ENCODE measurements around the gene SLC22A31. TPM values are rescaled to one million over a fixed set of nuclear protein-coding genes. Genes with fewer than 3 reads are reported as not detected.
"Not testable (repeated sequence)": the region's sequence is repeated elsewhere in the genome, so short reads cannot be mapped to it uniquely, and the experiment has no call there.

The SLC22A31 gene
- total RNA-seq: not detected
- not detected for polyA plus RNA-seq

DNA sequence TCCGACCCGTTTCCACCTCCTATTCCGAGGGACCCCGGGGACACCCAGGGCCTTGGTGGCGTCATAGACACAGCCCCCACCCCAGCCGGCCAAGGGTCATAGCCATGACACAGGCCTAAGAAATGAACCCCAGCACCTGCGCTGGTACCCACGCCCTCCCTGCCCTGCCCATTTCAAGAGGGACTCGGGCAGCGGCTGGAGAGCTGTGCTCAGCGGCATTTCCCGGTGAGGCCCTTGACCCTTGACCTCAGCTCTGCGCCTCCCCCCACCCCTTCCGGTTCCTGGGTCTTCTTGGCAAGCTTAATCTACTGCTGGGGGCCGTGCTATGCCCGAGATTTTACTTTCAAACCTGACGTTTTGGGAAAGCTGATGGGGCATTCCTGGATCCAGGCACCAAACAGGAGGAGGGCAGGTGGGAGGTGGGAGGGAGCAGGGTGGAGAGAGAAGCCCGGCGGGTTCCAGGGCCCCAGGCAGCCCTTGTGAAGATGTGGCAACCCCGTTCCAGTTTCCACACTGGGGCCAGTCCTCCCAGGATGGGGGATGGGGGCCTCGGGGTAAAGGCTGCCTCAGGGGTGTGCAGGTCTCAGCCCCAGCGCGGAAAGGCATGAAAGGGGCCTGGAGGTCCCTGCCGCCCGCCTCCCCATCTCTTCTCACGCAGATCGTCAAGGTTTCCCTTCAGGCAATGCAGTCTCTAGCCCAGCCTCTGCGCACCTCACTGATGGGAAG, at the start of gene SLC22A31:
TSS of gene SLC22A31 (minus strand) at position 414 of the 726 bp plus-strand sequence. CDS start at position 378, 36 bp downstream.
- DNase-seq: no peak
- Histone ChIP-seq H3K4me3 (ENCODE audit: low read length) (no peak within 1 kb of the TSS), H3K27ac (ENCODE audit: low read depth, low read length) (no peak within 1 kb of the TSS), H3K36me3 (ENCODE audit: insufficient read depth, low read length) (no peaks in the 10 kb centered on the region), H3K4me1 (ENCODE audit: insufficient read depth, low read length) (peaks cover 8% of the 10 kb centered on the region), H3K9me3 (ENCODE audit: low read length) (peaks cover 4% of the 10 kb centered on the region), H3K27me3 (ENCODE audit: insufficient read depth, low read length, poor library complexity, severe bottlenecking) (peaks cover 26% of the 10 kb centered on the region)
- Mint-ChIP-seq H3K9me3 (peaks cover 0 to 11% (median 7%) of the 10 kb centered on the region in 5 donors), H3K36me3 (no peaks in the 10 kb centered on the region), H3K27ac (peak within 1 kb of the TSS in 3 of 8 donors; percentile 32 to 72 (median 39)), H3K4me1 (peaks cover 13 to 17% (median 16%) of the 10 kb centered on the region in 3 donors), H3K27me3 (peaks cover 37 to 41% of the 10 kb centered on the region in 2 donors), H3K4me3 (peak within 1 kb of the TSS in 4 of 7 donors; percentile 34 to 63 (median 60))
- ChIA-PET POLR2A (no interaction called here), CTCF (interaction anchor here (0.6 kb wide), 1 partner anchor 40 kb away, joined by 3 read pairs; no protein-coding TSS in a partner anchor)

- peak overlapping the region in 6 of 8 donors; percentile 36 to 78 (median 64) for H3K27ac Mint-ChIP-seq
- H3K36me3 ChIP-seq (ENCODE audit: insufficient read depth, low read length): no peaks in the 10 kb centered on the region
- H3K9me3 ChIP-seq (ENCODE audit: low read length): no peaks in the 10 kb centered on the region
- H3K4me3 Mint-ChIP-seq: peak overlapping the region; percentile 77 to 84 (median 82)
- no peaks in the 10 kb centered on the region for H3K27me3 Mint-ChIP-seq
- peaks cover 0 to 9% (median 9%) of the 10 kb centered on the region in 5 donors for H3K9me3 Mint-ChIP-seq
- no peak overlapping the region for H3K27ac ChIP-seq (ENCODE audit: low read depth, low read length)
- DNase-seq: no peak
- H3K4me1 Mint-ChIP-seq: peaks cover 4 to 13% (median 12%) of the 10 kb centered on the region in 3 donors
- no peaks in the 10 kb centered on the region for H3K27me3 ChIP-seq (ENCODE audit: insufficient read depth, low read length, poor library complexity, severe bottlenecking)
- peaks cover 6% of the 10 kb centered on the region for H3K4me1 ChIP-seq (ENCODE audit: insufficient read depth, low read length)
- CTCF ChIA-PET: no interaction called here
- peak overlapping the region; percentile 49 for H3K4me3 ChIP-seq (ENCODE audit: low read length)
- POLR2A ChIA-PET: interaction anchor here (0.9 to 1.6 kb wide), 2 partner anchors 68 to 259 kb away, joined by 3 to 9 read pairs; partner anchors contain the start of gene SPG7
- peaks cover 0 to 7% (median 2%) of the 10 kb centered on the region in 3 donors for H3K36me3 Mint-ChIP-seq
Measured at GRCh38 chr16:89248196-89248982, 48.1 kb upstream of the SLC22A31 start.

- H3K9me3 Mint-ChIP-seq; H3K27me3 ChIP-seq (ENCODE audit: insufficient read depth, low read length, poor library complexity, severe bottlenecking); H3K36me3 ChIP-seq (ENCODE audit: insufficient read depth, low read length); H3K27me3 Mint-ChIP-seq; DNase-seq; H3K4me1 ChIP-seq (ENCODE audit: insufficient read depth, low read length); H3K9me3 ChIP-seq (ENCODE audit: low read length); H3K27ac ChIP-seq (ENCODE audit: low read depth, low read length); H3K36me3 Mint-ChIP-seq: not testable (repeated sequence)
- H3K4me3 Mint-ChIP-seq: peak overlapping the region; percentile 77 to 84 (median 82)
- H3K4me1 Mint-ChIP-seq: peaks cover 4 to 19% (median 16%) of the 10 kb centered on the region in 3 donors
- H3K27ac Mint-ChIP-seq: peak overlapping the region in 6 of 8 donors; percentile 36 to 78 (median 64)
- ChIA-PET POLR2A (interaction anchor here (0.6 to 1.6 kb wide), 5 partner anchors 19 to 260 kb away, joined by 3 to 9 read pairs (median 4); partner anchors contain the start of genes SPG7 and ZNF778), CTCF (interaction anchor here (1.1 kb wide), 1 partner anchor 42 kb away, joined by 3 read pairs; no protein-coding TSS in a partner anchor)
- peak overlapping the region; percentile 49 for H3K4me3 ChIP-seq (ENCODE audit: low read length)
Measured at GRCh38 chr16:89247734-89248075, 47.4 kb upstream of the SLC22A31 start.

GRCh38 chr16:89246903-89247733, 46.8 kb upstream of the SLC22A31 start:
- POLR2A ChIA-PET: interaction anchor here (0.6 to 1.6 kb wide), 6 partner anchors 20 to 261 kb away, joined by 3 to 9 read pairs (median 4); partner anchors contain the start of genes ACSF3, SPG7 and ZNF778
- H3K4me3 ChIP-seq (ENCODE audit: low read length): no peak overlapping the region
- H3K27me3 ChIP-seq (ENCODE audit: insufficient read depth, low read length, poor library complexity, severe bottlenecking): no peaks in the 10 kb centered on the region
- CTCF ChIA-PET: interaction anchor here (1.1 kb wide), 2 partner anchors 42 to 162 kb away, joined by 3 read pairs; no protein-coding TSS in a partner anchor
- peak; percentile 87 to 96 (median 93) for DNase-seq
- no peaks in the 10 kb centered on the region for H3K27me3 Mint-ChIP-seq
- peaks cover 0 to 7% (median 2%) of the 10 kb centered on the region in 3 donors for H3K36me3 Mint-ChIP-seq
- H3K9me3 ChIP-seq (ENCODE audit: low read length): no peaks in the 10 kb centered on the region
- peaks cover 6% of the 10 kb centered on the region for H3K4me1 ChIP-seq (ENCODE audit: insufficient read depth, low read length)
- H3K27ac Mint-ChIP-seq: peak overlapping the region in 3 of 8 donors; percentile 56 to 87 (median 72)
- no peak overlapping the region for H3K27ac ChIP-seq (ENCODE audit: low read depth, low read length)
- H3K36me3 ChIP-seq (ENCODE audit: insufficient read depth, low read length): no peaks in the 10 kb centered on the region
- H3K9me3 Mint-ChIP-seq: peaks cover 0 to 9% (median 9%) of the 10 kb centered on the region in 5 donors
- peaks cover 4 to 19% (median 16%) of the 10 kb centered on the region in 3 donors for H3K4me1 Mint-ChIP-seq
- peak overlapping the region; percentile 61 to 84 (median 77) for H3K4me3 Mint-ChIP-seq

DNA sequence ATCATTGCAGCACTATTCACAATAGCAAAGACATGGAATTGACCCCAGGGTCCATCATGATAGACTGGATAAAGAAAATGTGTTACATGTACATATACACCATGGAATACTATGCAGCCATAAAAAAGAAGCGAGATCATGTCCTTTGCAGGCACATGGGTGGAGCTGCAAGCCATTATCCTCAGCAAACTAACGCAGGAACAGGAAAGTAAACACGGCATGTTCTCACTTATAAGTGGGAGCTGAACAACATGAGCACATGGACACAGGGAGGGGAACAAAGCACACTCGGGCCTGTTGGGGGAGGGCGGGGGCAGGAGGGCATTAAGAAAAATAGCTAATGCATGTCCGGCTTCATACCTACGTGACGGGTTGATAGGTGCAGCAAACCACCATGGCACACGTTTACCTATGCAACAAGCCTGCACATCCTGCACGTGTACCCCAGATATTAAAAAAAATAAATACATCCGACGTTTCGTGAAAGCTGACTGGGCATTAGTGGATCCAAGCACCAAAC, 46.1 kb upstream of the SLC22A31 start:
- CTCF ChIA-PET: interaction anchor here (1.1 kb wide), 2 partner anchors 43 to 162 kb away, joined by 3 read pairs; no protein-coding TSS in a partner anchor
- no peak overlapping the region for H3K4me3 ChIP-seq (ENCODE audit: low read length)

DNA sequence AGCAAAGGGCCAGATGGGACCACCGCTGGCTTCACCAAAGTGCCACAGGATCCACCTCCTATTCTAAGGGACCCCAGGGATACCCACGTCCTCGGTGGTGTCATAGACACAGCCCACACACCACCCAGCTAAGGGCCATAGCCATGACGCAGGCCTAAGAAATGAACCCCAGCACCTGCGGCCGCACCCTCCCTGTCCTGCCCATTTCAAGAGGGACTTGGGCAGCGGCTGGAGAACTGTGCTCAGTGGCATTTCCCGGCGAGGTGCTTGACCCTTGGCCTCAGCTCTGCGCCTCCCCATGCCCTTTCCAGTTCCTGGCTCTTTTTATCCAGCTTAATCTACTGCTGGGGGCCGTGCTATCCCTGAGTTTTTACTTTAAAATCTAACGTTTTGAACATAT, 44.4 kb upstream of the SLC22A31 start:
- CTCF ChIA-PET: no interaction called here
- no peak overlapping the region for H3K27ac ChIP-seq (ENCODE audit: low read depth, low read length)
- H3K9me3 ChIP-seq (ENCODE audit: low read length): no peaks in the 10 kb centered on the region
- peaks cover 0 to 3% (median 0%) of the 10 kb centered on the region in 3 donors for H3K36me3 Mint-ChIP-seq
- H3K36me3 ChIP-seq (ENCODE audit: insufficient read depth, low read length): no peaks in the 10 kb centered on the region
- peaks cover 10% of the 10 kb centered on the region for H3K4me1 ChIP-seq (ENCODE audit: insufficient read depth, low read length)
- peak overlapping the region in 1 of 7 donors; percentile 58 for H3K4me3 Mint-ChIP-seq
- H3K27me3 Mint-ChIP-seq: peaks cover 0 to 2% of the 10 kb centered on the region in 2 donors
- H3K27me3 ChIP-seq (ENCODE audit: insufficient read depth, low read length, poor library complexity, severe bottlenecking): no peaks in the 10 kb centered on the region
- H3K9me3 Mint-ChIP-seq: peaks cover 0 to 2% (median 0%) of the 10 kb centered on the region in 5 donors
- peaks cover 12 to 35% (median 15%) of the 10 kb centered on the region in 3 donors for H3K4me1 Mint-ChIP-seq
- POLR2A ChIA-PET: no interaction called here
- H3K27ac Mint-ChIP-seq: peak overlapping the region in 2 of 8 donors; percentile 68 to 72
- no peak overlapping the region for H3K4me3 ChIP-seq (ENCODE audit: low read length)
- no peak for DNase-seq

More for the DNA sequence above, 46.1 kb upstream of the SLC22A31 start:
- peaks cover 0 to 7% (median 2%) of the 10 kb centered on the region in 3 donors for H3K36me3 Mint-ChIP-seq
- peak overlapping the region in 5 of 7 donors; percentile 50 to 62 (median 61) for H3K4me3 Mint-ChIP-seq
- peaks cover 8 to 24% (median 16%) of the 10 kb centered on the region in 3 donors for H3K4me1 Mint-ChIP-seq
- no peaks in the 10 kb centered on the region for H3K9me3 ChIP-seq (ENCODE audit: low read length)
- H3K9me3 Mint-ChIP-seq: peaks cover 0 to 9% (median 9%) of the 10 kb centered on the region in 5 donors
- no peak overlapping the region for H3K27ac ChIP-seq (ENCODE audit: low read depth, low read length)
- DNase-seq: no peak
- no peaks in the 10 kb centered on the region for H3K36me3 ChIP-seq (ENCODE audit: insufficient read depth, low read length)
- H3K27me3 ChIP-seq (ENCODE audit: insufficient read depth, low read length, poor library complexity, severe bottlenecking): no peaks in the 10 kb centered on the region
- peak overlapping the region in 7 of 8 donors; percentile 29 to 87 (median 63) for H3K27ac Mint-ChIP-seq
- no peaks in the 10 kb centered on the region for H3K27me3 Mint-ChIP-seq
- H3K4me1 ChIP-seq (ENCODE audit: insufficient read depth, low read length): peaks cover 10% of the 10 kb centered on the region
- POLR2A ChIA-PET: interaction anchor here (1.6 kb wide), 1 partner anchor 70 kb away, joined by 9 read pairs; no protein-coding TSS in a partner anchor

- H3K27me3 ChIP-seq (ENCODE audit: insufficient read depth, low read length, poor library complexity, severe bottlenecking); H3K27ac ChIP-seq (ENCODE audit: low read depth, low read length); H3K9me3 ChIP-seq (ENCODE audit: low read length); H3K36me3 ChIP-seq (ENCODE audit: insufficient read depth, low read length); H3K4me3 ChIP-seq (ENCODE audit: low read length); CTCF ChIA-PET; H3K27me3 Mint-ChIP-seq; H3K36me3 Mint-ChIP-seq; H3K9me3 Mint-ChIP-seq; DNase-seq: not testable (repeated sequence)
- peaks cover 13 to 36% (median 14%) of the 10 kb centered on the region in 3 donors for H3K4me1 Mint-ChIP-seq
- peak overlapping the region in 1 of 7 donors; percentile 45 for H3K4me3 Mint-ChIP-seq
- POLR2A ChIA-PET: interaction anchor here (0.5 kb wide), 1 partner anchor 15 kb away, joined by 4 read pairs; no protein-coding TSS in a partner anchor
- peak overlapping the region in 4 of 8 donors; percentile 27 to 92 (median 64) for H3K27ac Mint-ChIP-seq
- peaks cover 10% of the 10 kb centered on the region for H3K4me1 ChIP-seq (ENCODE audit: insufficient read depth, low read length)
Measured at GRCh38 chr16:89244264-89244663, 43.9 kb upstream of the SLC22A31 start.

Measured in CD8-positive, alpha-beta memory T cell (primary cell).